ENCODE measurements around the gene SLC16A10.

GRCh38 chr6:111239461-111239860 lies 152.2 kb downstream of the SLC16A10 start:
- no peak for TF ChIP-seq CTCF (IDR thresholded peaks at IDR 0.05)
- TF ChIP-seq EZH2 (IDR thresholded peaks at IDR 0.05) = no peak
